HG02884 (cell line): ENCODE measurements around the gene DRD1.
"Not testable (repeated sequence)": the region's sequence is repeated elsewhere in the genome, so short reads cannot be mapped to it uniquely, and the experiment has no call there.

Experiments
- ATAC-seq: cut with Tn5 transposase; IDR thresholded peaks from one replicate; pipeline ENCODE4 v1.9.1; 2021; ENCODE audit warnings: mild to moderate bottlenecking, moderate library complexity; ENCODE audit not compliant: unreplicated experiment

DRD1 gene

GRCh38 chr5:175468892-175469291, 24.9 kb upstream of the DRD1 start:
- no peak for ATAC-seq

GRCh38 chr5:175467983-175468690, 24.2 kb upstream of the DRD1 start:
- ATAC-seq = no peak

- no peak for ATAC-seq
Measured at GRCh38 chr5:175466700-175467318, 22.8 kb upstream of the DRD1 start.

- ATAC-seq = no peak
Measured at GRCh38 chr5:175465282-175465681, 21.3 kb upstream of the DRD1 start.

- ATAC-seq = no peak
Measured at GRCh38 chr5:175464942-175465233, 20.9 kb upstream of the DRD1 start.

GRCh38 chr5:175464074-175464941, 20.3 kb upstream of the DRD1 start:
- ATAC-seq = peak; percentile 98

DNA sequence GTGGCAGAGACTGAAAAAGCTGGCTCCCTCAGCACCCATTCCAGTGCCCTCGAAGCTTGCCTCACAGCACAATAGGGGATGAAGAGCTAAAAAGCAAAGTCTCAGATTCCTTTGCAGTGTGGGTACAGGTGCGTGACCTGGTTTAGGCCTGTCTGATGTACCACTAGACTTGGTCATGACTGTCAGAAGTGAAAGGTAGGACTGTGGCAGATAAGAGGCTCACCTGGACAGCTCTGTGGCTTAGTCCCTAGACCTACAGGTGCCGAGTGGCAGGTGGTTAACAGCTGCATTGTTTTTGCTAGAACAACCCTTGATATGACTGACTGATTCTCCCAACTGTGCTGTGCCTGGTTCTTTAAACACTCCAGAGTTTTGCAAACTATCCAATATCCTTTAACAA, 19.7 kb upstream of the DRD1 start:
- no peak for ATAC-seq

- ATAC-seq = no peak
Measured at GRCh38 chr5:175461370-175461769, 17.4 kb upstream of the DRD1 start.

DNA sequence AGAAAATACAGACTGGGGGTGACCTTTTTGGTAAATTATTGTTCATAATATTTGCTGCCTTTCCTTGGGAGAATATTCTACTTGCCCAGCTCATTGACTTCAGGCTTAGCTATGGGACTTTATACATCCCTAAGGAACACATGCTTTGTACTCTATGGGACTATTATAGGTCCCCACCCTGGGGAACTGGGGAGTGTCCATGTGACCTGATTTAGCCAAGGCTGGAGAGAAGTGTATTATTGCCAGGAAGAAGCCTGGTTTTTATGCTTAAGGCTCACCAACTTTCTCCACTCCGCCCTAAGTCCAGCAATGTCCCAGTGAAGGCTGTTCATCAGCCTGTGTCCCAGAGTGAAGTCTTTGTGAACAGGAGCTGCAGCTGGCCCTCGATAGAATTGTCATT, 16.6 kb upstream of the DRD1 start:
- no peak for ATAC-seq

DNA sequence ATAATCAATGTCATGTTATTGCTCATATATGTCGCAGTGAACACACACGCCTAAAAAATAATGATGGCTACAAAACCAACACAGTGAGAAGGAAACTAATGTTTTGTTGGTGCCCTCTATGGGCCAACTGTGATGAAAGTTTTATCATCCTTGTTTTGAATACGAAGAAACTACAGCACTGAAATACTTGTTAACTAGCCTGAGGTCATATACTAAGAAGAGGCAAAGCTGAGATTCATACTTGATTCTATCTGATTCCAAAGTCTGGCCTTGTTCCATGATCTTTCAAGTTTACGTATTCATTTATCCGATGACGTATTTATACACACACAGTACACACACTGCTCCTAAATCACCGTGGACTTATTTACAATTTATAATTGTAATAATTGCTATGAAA, 16.1 kb upstream of the DRD1 start:
- ATAC-seq = no peak

DNA sequence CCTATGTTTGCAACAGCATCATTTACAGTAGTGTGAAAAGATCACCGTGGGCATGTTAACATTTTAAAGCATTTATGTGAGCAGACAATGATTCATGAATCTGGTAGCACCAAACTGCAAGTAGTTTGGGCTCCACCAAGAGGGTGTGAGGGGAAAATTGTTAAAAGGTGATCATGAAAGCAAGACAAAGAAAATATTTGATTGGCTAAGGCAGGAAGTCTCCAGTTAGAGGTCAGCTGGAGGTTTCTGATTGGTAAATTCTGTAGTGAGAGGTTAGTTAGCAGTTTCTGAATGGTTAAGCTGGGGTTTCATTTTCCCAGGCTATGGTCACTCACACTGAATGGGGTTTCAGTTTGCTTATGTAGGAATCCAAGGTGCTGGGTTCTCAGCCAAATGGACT, 13.5 kb upstream of the DRD1 start:
- ATAC-seq = peak; percentile 94

DNA sequence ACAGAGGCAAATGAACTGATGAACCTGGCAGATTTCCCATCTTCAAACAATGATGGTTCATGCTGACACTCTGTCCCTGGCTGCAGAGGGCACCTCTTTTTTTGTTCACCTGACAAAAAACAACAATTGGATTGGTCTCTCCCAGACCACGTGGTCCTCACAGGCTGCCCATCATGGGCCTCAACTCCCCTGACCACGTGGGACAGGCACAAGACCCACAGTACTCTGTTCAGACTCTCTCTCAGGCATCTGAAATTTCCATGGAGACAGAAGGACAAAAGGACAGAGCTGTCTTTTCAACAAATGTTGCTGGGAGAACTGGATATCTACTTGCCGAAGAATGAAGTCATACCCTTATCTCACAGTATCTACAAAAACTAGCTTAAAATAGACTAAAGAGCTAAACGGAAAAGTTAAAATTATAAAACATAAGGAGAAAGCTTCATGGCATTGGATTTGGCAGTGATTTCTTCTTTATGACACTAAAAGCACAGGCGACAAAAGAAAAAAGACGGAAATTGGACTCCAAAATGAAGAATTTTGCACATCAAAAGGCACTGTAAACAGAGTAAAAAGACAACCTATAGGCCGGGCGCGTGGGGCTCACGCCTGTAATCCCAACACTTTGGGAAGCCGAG, 12.2 kb upstream of the DRD1 start:
- no peak for ATAC-seq

- ATAC-seq = not testable (repeated sequence)
Measured at GRCh38 chr5:175454338-175454737, 10.4 kb upstream of the DRD1 start.

DNA sequence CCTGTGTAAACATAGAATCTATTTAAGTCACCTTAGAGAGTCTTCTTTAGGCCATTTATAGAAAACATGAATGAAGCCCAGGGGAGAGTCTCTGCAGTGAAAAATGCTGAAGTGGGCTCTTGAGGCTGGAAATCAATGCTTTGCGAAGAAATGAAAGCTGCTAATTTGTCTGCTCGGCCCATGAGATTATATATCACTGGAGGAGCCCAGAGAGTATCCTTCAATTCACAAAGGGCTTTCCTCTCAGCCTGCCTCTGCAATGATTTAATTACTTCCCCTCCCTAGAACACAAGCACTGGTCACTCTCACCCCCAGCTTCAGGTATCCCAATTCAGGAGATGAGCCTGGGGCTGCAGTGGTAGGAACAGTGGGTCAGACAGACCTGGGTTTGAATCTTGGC, 8.2 kb upstream of the DRD1 start:
- ATAC-seq = no peak

- ATAC-seq = no peak
Measured at GRCh38 chr5:175448276-175448675, 4.3 kb upstream of the DRD1 start.

- no peak for ATAC-seq
Measured at GRCh38 chr5:175447571-175447970, 3.6 kb upstream of the DRD1 start.

- ATAC-seq = not testable (repeated sequence)
Measured at GRCh38 chr5:175446378-175446777, 2.4 kb upstream of the DRD1 start.

GRCh38 chr5:175444905-175445456, 999 bp upstream of the DRD1 start:
- no peak for ATAC-seq

DNA sequence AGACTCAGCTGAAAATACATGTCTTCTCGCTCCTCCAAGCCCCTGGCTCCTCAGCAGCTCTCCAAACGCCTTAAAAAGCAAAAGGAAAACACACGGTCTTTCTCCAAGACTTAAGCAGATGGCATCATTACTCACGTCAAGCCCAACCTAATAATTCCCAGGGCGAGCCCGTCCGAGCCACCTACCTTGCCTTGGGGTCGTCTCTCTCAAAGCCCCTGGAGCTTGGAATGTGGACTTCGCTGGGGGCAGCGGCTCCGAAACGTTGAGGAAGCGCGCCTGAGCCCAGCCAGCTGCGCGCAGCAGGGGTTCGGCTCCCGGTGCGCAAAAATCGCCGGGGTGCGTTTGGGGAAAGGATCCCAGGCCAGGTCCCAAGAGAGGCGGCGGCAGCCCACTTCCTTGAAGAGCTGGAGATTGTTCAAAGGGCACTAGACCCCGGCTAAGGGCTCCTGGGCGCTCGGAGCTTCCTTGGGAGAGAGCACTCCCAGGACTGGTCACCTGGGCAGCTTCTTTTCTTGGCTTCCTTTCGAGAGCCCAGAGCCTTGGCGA, 395 bp downstream of the DRD1 start:
- ATAC-seq = no peak

DNA sequence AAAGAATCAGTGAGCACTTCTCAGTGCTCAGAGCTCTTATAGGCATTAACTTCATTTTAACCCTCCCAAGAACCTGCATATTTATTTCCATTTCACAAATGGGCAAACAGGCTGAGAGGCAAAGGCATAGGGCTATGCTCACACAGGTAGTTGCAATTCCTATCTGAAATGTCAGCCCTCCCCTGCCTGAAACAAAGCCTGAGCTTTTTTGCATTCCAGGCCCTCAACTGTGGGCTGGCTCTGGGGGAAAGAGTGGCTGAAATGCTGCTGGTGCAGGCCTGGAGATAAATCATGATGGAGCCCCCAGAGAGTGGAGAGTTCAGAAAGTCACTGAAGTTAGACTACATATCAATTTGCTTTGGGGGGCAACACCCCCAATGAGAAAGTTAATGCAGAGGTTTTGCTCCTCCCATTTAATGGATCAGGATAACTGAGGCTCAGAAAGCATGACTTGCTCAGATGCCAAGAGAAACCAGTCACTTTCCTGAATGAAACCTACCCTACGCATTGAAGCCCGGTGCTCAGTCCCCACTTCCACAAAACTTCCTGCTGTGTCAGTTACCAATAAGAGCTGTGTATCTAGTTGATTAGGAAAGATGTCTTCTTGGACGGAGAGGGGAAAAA, 5.6 kb downstream of the DRD1 start:
- no peak for ATAC-seq

- no peak for ATAC-seq
Measured at GRCh38 chr5:175436359-175436758, 7.6 kb downstream of the DRD1 start.
